ENCODE data around the gene MRPS6.

The MRPS6 gene

DNA sequence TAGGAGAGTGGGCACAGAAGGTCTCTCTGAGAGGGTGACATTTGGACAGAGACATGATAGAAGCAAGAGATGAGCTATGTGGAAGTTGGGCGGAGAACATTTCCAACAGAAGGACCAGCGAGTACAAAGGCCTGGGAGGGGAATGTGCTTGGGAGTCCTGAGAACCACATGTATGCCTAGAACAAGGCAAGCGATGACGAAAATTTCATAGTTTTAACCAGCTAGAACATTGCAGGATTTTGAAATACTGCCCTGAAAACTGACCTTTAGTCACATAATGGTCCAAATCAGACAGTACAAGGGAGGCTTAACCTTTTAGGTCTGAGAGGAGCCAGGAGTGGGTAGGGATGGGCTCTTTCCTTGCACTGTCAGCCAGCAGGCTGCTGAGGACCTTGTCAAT lies 68.0 kb downstream of the MRPS6 start:
- H3K4me3 ChIP-seq (ENCODE audit: low read depth, low read length), result no peak overlapping the region
- TF ChIP-seq, protein P1, sequence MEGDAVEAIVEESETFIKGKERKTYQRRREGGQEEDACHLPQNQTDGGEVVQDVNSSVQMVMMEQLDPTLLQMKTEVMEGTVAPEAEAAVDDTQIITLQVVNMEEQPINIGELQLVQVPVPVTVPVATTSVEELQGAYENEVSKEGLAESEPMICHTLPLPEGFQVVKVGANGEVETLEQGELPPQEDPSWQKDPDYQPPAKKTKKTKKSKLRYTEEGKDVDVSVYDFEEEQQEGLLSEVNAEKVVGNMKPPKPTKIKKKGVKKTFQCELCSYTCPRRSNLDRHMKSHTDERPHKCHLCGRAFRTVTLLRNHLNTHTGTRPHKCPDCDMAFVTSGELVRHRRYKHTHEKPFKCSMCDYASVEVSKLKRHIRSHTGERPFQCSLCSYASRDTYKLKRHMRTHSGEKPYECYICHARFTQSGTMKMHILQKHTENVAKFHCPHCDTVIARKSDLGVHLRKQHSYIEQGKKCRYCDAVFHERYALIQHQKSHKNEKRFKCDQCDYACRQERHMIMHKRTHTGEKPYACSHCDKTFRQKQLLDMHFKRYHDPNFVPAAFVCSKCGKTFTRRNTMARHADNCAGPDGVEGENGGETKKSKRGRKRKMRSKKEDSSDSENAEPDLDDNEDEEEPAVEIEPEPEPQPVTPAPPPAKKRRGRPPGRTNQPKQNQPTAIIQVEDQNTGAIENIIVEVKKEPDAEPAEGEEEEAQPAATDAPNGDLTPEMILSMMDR (conservative IDR thresholded peaks at IDR 0.05; ENCODE audit: low read depth, low read length), result no peak
- no peak for DNase-seq (ENCODE audit: low read depth)

DNA sequence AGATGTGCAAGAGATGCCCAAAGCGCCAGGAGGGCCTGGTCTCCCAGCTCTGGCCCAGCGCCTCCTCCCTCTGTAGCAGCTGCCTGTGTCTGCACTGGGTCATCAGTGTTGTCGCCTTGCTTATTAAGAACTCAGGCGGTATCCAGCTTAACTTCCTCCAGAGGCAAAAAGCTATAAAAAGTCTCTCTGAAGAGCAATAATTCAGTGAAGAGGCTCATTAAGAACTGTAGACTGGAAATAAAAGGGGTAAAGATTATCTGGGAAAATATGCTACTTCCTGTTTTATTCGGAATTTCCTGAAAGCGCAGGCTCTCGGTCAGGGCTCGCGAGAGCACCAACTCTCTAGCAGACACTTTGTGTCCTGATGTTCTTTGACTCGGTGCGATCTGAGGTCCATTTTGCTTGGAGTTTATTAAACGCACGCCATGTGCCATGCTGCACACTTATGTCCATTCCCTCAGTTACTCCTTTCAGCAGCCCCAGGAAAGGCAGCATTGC lies 70.4 kb downstream of the MRPS6 start:
- TF ChIP-seq, protein P1 (conservative IDR thresholded peaks at IDR 0.05; ENCODE audit: low read depth, low read length), result no peak
- no peak for DNase-seq (ENCODE audit: low read depth)
- H3K4me3 ChIP-seq (ENCODE audit: low read depth, low read length), result no peak overlapping the region

DNA sequence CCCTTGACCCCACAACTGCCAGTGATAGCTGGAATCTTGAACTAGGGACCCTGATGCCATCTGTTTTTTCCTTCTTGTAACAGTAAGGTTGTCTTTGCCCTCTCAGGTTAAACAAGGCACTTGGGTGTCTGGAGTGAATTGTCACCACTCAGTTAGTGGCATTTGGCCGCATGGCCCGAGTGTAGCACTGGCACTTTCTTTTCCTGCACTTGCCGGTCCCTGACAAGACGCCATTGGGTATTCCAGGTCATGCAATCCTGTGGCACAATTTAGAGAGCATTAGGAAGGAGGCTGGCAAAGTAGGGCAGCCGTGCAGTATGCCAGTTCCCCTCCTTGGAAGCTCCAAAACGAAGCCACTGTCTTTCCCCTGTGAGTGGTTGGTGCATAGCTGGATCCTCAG lies 70.8 kb downstream of the MRPS6 start:
- no peak for DNase-seq (ENCODE audit: low read depth)
- no peak overlapping the region for H3K4me3 ChIP-seq (ENCODE audit: low read depth, low read length)
- TF ChIP-seq, protein P1 (conservative IDR thresholded peaks at IDR 0.05; ENCODE audit: low read depth, low read length), result no peak

DNA sequence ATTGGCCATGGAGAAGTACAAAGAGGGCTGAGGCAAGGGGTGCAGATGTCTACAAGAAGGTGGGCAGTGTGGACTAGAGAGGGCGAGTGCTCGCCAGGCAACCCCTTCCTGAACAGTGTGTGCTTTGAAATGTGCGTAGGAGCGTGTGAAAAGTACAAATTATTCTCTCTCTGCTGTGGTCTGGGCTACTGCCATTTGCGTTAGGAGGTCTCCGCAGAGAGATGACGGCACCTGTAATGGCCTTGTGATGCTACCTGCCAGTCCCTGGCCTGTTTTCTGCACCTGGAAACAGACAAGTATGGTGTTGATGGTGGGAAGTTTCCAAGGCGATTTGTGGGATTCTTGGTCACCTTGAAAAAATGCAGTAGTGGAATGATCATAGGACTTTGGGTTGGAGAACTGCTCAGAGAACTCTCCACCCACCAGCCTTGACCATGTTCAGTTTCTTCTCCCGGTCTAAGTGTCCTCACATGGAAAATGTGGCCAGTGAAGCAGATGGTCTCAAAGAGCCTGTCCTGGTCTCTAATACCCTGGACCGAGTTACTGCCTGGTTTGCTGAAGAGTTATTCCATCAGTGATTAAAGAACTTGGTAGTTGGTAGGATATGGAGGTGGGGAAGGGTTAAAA lies 74.5 kb downstream of the MRPS6 start:
- peak; percentile 33 for DNase-seq (ENCODE audit: low read depth)
- H3K4me3 ChIP-seq (ENCODE audit: low read depth, low read length), result no peak overlapping the region
- TF ChIP-seq, protein P1 (conservative IDR thresholded peaks at IDR 0.05; ENCODE audit: low read depth, low read length), result no peak

DNA sequence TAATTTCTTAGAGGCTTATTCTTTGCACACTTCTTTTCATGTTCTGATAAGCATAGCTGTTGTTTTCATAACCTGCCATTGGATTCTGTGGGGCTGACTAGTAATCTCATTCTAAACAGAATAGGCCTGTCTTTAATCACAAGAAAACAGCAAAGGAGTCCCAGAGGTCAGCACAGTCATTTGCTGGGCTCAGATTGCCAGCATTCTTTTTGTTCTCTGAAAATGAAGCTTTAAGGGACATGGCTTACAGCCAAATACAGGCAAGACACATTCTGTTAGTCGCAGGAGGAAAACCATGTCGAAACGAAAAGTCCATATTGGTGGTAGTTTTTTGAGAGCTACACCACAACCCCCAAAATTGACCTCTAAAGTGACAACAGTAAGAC lies 75.0 kb downstream of the MRPS6 start:
- DNase-seq (ENCODE audit: low read depth), result peak; percentile 34
- no peak overlapping the region for H3K4me3 ChIP-seq (ENCODE audit: low read depth, low read length)
- TF ChIP-seq, protein P1 (conservative IDR thresholded peaks at IDR 0.05; ENCODE audit: low read depth, low read length), result no peak

DNA sequence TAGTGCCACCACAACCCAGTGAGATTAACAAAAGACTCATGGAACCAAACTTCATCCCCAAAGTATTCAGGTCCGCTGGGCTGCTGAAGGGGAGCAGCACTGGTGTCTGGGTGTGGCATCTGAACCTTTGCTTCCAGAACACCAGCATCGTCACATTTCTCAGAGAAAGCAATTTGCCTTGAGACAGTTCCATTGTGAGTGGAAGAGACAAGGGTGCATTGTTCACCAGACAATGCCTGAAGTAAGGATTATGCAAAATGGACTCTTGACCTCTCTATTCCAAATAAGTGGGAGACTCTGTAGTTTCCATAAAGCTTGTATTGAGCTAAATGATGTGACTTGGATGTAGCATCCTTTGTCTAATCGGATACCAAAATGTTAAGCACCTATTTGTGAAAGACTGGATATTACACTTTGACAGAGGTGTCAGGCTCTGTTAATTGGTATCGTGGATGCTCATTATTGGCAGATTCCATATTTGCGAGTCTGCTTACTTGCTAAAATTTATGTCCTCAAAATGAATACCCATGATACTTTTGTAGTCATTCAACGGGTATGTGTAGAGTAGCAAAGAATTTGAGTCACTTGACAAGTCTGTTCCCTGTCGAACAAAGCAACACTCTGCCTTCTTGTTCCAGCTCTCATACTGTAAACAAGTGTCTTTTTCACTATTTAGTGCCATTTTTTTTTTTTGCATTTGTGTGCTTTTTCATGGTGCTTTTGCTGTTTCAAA lies 75.6 kb downstream of the MRPS6 start:
- DNase-seq (ENCODE audit: low read depth), result no peak
- H3K4me3 ChIP-seq (ENCODE audit: low read depth, low read length), result no peak overlapping the region
- TF ChIP-seq, protein P1 (conservative IDR thresholded peaks at IDR 0.05; ENCODE audit: low read depth, low read length), result no peak

Data from choroid plexus epithelial cell (primary cell).